Left ventricle myocardium inferior (tissue), 1 donor: ENCODE results near the gene PNPO. TPM values are rescaled to one million over a fixed set of nuclear protein-coding genes. Genes with fewer than 3 reads are reported as not detected.
A peak's percentile ranks its signal among the peaks of the same experiment; 100 is the strongest.

ENCODE experiments used
- DNase-seq: peaks from one replicate; pipeline ENCODE4 v3.0.0-alpha.2; 2020
- H3K27ac ChIP-seq: fragments of 200-600 bp; replicated peaks from 2 replicates; pipeline ENCODE4 v1.8.0; 2021
- H3K27me3 ChIP-seq: fragments of 200-600 bp; 2 replicates; pipeline ENCODE4 v1.8.0; 2021; ENCODE audit warnings: low read depth
- H3K36me3 ChIP-seq: fragments of 200-600 bp; 2 replicates; pipeline ENCODE4 v1.8.0; 2021
- H3K4me1 ChIP-seq: fragments of 200-600 bp; 2 replicates; pipeline ENCODE4 v1.8.0; 2021
- H3K4me3 ChIP-seq: fragments of 200-600 bp; 2 replicates; pipeline ENCODE4 v1.8.0; 2021; ENCODE audit warnings: mild to moderate bottlenecking, moderate library complexity
- H3K9me3 ChIP-seq: fragments of 200-600 bp; replicated peaks from 2 replicates; pipeline ENCODE4 v1.8.0; 2021
- CTCF ChIP-seq: fragments of 200-600 bp; IDR thresholded peaks from 2 replicates; pipeline ENCODE4 v1.8.0; 2021; ENCODE audit warnings: antibody characterized with exemption, mild to moderate bottlenecking, borderline replicate concordance
- intact Hi-C: fragments of 100-400 bp; cut with micrococcal nuclease; formaldehyde crosslinking; loops from one replicate; pipeline ENCODE4 v1.11.0; 2022
- total RNA-seq: library from RNA; stranded (reverse); fragmentation: NEBNext Ultra II Directional; extraction: Animal tissue kit (Norgen Biotek cat#: 25700); gene quantifications from one replicate; pipeline ENCODE4 v1.2.1, GENCODE V29; 2021
- donor health status: DM: no; HTN: yes; CAD: no; lungs with severe emphysema.

PNPO gene
- total RNA-seq, 1 donor from 2014 or later, result 25.3 TPM

GRCh38 chr17:47914306-47914948, 26.9 kb upstream of the PNPO start:
- TF ChIP-seq CTCF, result no peak
- Histone ChIP-seq H3K27me3 (no peaks in the 10 kb centered on the region), H3K36me3 (peaks cover 12% of the 10 kb centered on the region), H3K9me3 (no peaks in the 10 kb centered on the region), H3K4me3 (no peak overlapping the region), H3K27ac (peak overlapping the region; percentile 71), H3K4me1 (peaks cover 47% of the 10 kb centered on the region)
- DNase-seq, result no peak
- intact Hi-C loops, result no loop called here

GRCh38 chr17:47915776-47916398, 25.5 kb upstream of the PNPO start:
- Histone ChIP-seq H3K4me3 (peak overlapping the region; percentile 3), H3K9me3 (no peaks in the 10 kb centered on the region), H3K27ac (peak overlapping the region; percentile 71), H3K4me1 (peaks cover 41% of the 10 kb centered on the region), H3K36me3 (peaks cover 13% of the 10 kb centered on the region), H3K27me3 (no peaks in the 10 kb centered on the region)
- no peak for TF ChIP-seq CTCF
- DNase-seq, result peak; percentile 73
- intact Hi-C loops, result no loop called here

GRCh38 chr17:47916489-47917208, 24.7 kb upstream of the PNPO start:
- no peaks in the 10 kb centered on the region for H3K27me3 ChIP-seq
- no peak for TF ChIP-seq CTCF
- H3K27ac ChIP-seq, result peak overlapping the region; percentile 71
- H3K9me3 ChIP-seq, result no peaks in the 10 kb centered on the region
- intact Hi-C loops, result no loop called here
- no peak overlapping the region for H3K4me3 ChIP-seq
- no peak for DNase-seq
- H3K4me1 ChIP-seq, result peaks cover 41% of the 10 kb centered on the region
- H3K36me3 ChIP-seq, result peaks cover 21% of the 10 kb centered on the region

- no peak overlapping the region for H3K27ac ChIP-seq
Measured at GRCh38 chr17:47917581-47917980, 23.8 kb upstream of the PNPO start.

GRCh38 chr17:47918006-47918405, 23.4 kb upstream of the PNPO start:
- H3K9me3 ChIP-seq, result no peaks in the 10 kb centered on the region
- H3K36me3 ChIP-seq, result peaks cover 32% of the 10 kb centered on the region
- intact Hi-C loops, result no loop called here
- no peak for TF ChIP-seq CTCF
- H3K27ac ChIP-seq, result no peak overlapping the region
- no peak for DNase-seq
- no peaks in the 10 kb centered on the region for H3K27me3 ChIP-seq
- H3K4me1 ChIP-seq, result peaks cover 41% of the 10 kb centered on the region
- H3K4me3 ChIP-seq, result no peak overlapping the region

More at GRCh38 chr17:47917581-47917980, 23.8 kb upstream of the PNPO start:
- Histone ChIP-seq H3K4me1 (peaks cover 41% of the 10 kb centered on the region), H3K9me3 (no peaks in the 10 kb centered on the region), H3K27me3 (no peaks in the 10 kb centered on the region), H3K4me3 (no peak overlapping the region), H3K36me3 (peaks cover 28% of the 10 kb centered on the region)
- no peak for TF ChIP-seq CTCF
- DNase-seq, result no peak
- intact Hi-C loops, result no loop called here
